NT2/D1 (cell line): ENCODE data around the gene DNM3.
A peak's percentile ranks its signal among the peaks of the same experiment; 100 is the strongest.

Source experiments
- DNase-seq: peaks from one replicate; pipeline ENCODE4 v3.0.0-alpha.2; 2011; ENCODE audit warnings: low read depth, low spot score
- H3K27me3 ChIP-seq: 2 replicates; pipeline ENCODE4 v1.6.0; 2011; ENCODE audit warnings: mild to moderate bottlenecking; ENCODE audit not compliant: insufficient read length, insufficient read depth
- H3K36me3 ChIP-seq: 2 replicates; pipeline ENCODE4 v1.6.1; 2011; ENCODE audit warnings: mild to moderate bottlenecking, low read length, mixed read lengths; ENCODE audit not compliant: insufficient read depth, insufficient read length
- H3K4me1 ChIP-seq: 2 replicates; pipeline ENCODE4 v1.5.1; 2011; ENCODE audit not compliant: insufficient read depth, insufficient read length
- H3K4me3 ChIP-seq: 2 replicates; pipeline ENCODE4 v1.5.1; 2011; ENCODE audit warnings: low read depth; ENCODE audit not compliant: insufficient read length
- H3K9ac ChIP-seq: 2 replicates; pipeline ENCODE4 v1.6.0; 2011; ENCODE audit warnings: low read depth; ENCODE audit not compliant: insufficient read length
- H3K9me3 ChIP-seq: 2 replicates; pipeline ENCODE4 v1.5.1; 2011; ENCODE audit warnings: mild to moderate bottlenecking, low read length; ENCODE audit not compliant: insufficient read depth
- SUZ12 ChIP-seq: IDR thresholded peaks from 2 replicates; pipeline ENCODE4 v1.6.1; 2011; ENCODE audit not compliant: insufficient read length, insufficient read depth; ENCODE audit errors: extremely low read depth
- YY1 ChIP-seq: IDR thresholded peaks from 2 replicates; pipeline ENCODE4 v1.6.1; 2011; ENCODE audit not compliant: insufficient read length, insufficient read depth
- ZNF274 ChIP-seq: IDR thresholded peaks from 2 replicates; pipeline ENCODE4 v1.6.1; 2011; ENCODE audit warnings: mild to moderate bottlenecking, low read depth, low read length

Gene DNM3

DNA sequence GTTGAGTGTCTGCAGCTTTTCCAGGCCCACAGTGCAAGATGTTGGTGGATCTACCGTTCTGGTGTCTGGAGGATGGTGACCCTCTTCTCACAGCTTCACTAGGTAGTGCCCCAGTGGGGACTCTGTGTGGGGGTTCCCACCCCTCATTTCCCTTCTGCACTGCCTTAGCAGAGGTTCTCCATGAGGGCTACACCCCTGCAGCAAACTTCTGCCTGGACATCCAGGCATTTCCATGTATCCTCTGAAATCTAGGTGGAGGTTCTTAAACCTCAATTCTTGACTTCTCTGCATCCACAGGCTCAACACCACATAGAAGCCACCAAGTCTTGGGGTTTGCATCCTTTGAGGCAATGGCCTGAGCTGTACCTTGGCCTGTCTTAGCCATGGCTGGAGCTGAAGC lies 14.3 kb upstream of the DNM3 start:
- no peak overlapping the region for H3K4me3 ChIP-seq
- H3K9ac ChIP-seq: no peak overlapping the region
- no peak for TF ChIP-seq YY1
- no peak for TF ChIP-seq SUZ12
- no peak for TF ChIP-seq ZNF274
- no peaks in the 10 kb centered on the region for H3K4me1 ChIP-seq
- H3K9me3 ChIP-seq: peaks cover 45% of the 10 kb centered on the region
- H3K27me3 ChIP-seq: no peaks in the 10 kb centered on the region
- H3K36me3 ChIP-seq: no peaks in the 10 kb centered on the region
- DNase-seq: no peak

DNA sequence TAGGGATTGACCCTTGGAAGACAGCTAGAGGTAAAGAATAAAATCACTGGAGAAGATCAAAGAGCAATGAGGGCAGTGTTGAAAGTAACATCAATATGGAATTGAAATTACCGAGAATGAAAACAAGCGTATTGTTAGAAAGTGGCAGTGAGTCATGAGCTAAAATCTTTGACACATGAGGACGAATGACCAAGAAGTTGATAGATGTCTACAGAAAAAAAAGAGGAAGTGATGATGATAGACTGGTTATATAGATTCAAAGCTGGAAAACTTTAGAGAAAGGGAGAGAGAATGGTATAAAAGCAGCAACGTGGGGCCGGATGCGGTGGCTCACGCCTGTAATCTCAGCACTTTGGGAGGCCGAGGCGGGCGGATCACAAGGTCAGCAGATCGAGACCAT lies 12.5 kb upstream of the DNM3 start:
- TF ChIP-seq YY1 (no peak), ZNF274 (no peak), SUZ12 (no peak)
- no peak for DNase-seq
- H3K4me1 ChIP-seq: no peaks in the 10 kb centered on the region
- H3K4me3 ChIP-seq: no peak overlapping the region
- no peaks in the 10 kb centered on the region for H3K36me3 ChIP-seq
- H3K27me3 ChIP-seq: no peaks in the 10 kb centered on the region
- H3K9ac ChIP-seq: no peak overlapping the region
- H3K9me3 ChIP-seq: peaks cover 45% of the 10 kb centered on the region

DNA sequence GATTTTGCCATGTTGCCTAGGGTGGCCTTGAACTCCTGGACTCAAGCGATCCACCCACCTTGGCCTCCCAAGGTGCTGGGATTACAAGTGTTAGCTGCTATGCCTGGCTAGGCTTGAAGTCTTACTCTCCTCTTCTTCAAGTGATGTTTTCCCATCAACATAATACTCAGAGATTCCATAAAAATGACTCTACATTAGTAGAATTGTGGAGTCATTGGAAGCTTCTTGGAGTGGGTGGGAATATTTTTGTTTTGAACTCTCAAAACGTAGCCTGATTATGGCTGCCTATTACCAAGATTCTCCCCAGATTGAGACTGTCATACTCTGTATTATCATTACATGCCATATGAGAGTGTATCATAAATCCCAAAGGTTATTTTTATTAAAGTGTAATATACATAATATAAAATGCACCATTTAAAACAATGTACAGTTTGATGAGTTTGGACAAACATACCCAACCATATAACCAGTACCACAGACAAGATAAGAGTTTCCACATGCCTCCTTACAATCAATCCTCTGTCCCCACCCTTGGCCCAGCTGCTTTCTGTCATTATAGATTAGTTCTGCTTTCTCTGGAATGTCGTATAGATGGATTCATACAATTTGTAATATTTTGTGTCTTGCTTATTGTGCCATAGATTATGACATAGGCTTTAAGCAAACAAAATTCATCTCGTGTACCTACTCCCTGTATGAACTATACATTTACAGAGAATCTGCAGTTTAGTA lies 8.0 kb upstream of the DNM3 start:
- TF ChIP-seq ZNF274 (no peak), YY1 (no peak), SUZ12 (no peak)
- H3K4me1 ChIP-seq: no peaks in the 10 kb centered on the region
- H3K4me3 ChIP-seq: no peak overlapping the region
- no peaks in the 10 kb centered on the region for H3K36me3 ChIP-seq
- H3K27me3 ChIP-seq: no peaks in the 10 kb centered on the region
- peaks cover 6% of the 10 kb centered on the region for H3K9me3 ChIP-seq
- no peak for DNase-seq
- H3K9ac ChIP-seq: no peak overlapping the region

DNA sequence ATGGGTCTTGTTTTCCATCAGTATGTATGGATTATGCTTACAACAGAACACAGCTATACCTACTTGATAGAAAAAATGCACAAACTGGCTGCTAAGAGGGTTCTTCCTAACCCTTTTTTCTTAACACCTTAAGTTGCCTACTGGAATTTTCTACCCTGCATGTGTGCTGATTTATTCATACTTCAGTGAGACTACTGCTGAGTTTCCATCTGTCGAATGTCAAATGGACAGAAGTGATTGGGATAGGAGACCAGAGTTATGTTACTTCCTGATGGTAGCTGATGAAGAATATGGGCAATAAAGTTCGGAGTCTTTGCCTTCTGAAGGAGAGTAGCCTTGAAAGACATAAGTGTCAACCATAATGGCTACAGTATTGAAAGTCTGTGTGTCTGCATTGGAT lies 6.5 kb upstream of the DNM3 start:
- Histone ChIP-seq H3K4me1 (no peaks in the 10 kb centered on the region), H3K4me3 (no peak overlapping the region), H3K36me3 (no peaks in the 10 kb centered on the region), H3K27me3 (peaks cover 12% of the 10 kb centered on the region), H3K9me3 (no peaks in the 10 kb centered on the region), H3K9ac (no peak overlapping the region)
- TF ChIP-seq YY1 (no peak), ZNF274 (no peak), SUZ12 (no peak)
- no peak for DNase-seq

DNA sequence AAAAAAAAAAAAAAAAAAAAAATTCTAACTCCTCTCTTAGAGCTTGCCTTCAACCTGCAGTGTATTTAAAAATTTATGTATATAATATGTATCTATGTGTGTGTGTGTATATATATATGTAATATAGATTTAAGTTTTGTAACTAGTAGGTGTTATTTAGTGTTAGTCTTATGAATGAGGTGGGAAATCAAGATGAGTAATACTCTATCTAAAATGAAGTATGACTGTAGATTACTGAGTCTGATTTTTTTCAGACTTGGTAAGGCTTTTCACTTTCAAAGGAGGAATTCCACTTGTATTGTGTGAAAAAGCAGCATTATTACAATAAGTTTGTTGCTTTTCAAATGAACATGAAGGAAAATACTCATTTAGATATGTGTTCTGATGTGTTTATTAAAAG lies 5.4 kb upstream of the DNM3 start:
- DNase-seq: no peak
- Histone ChIP-seq H3K27me3 (peaks cover 22% of the 10 kb centered on the region), H3K4me3 (no peak overlapping the region), H3K4me1 (no peaks in the 10 kb centered on the region), H3K36me3 (no peaks in the 10 kb centered on the region), H3K9ac (no peak overlapping the region), H3K9me3 (no peaks in the 10 kb centered on the region)
- TF ChIP-seq ZNF274: no peak
- no peak for TF ChIP-seq SUZ12
- TF ChIP-seq YY1: no peak

DNA sequence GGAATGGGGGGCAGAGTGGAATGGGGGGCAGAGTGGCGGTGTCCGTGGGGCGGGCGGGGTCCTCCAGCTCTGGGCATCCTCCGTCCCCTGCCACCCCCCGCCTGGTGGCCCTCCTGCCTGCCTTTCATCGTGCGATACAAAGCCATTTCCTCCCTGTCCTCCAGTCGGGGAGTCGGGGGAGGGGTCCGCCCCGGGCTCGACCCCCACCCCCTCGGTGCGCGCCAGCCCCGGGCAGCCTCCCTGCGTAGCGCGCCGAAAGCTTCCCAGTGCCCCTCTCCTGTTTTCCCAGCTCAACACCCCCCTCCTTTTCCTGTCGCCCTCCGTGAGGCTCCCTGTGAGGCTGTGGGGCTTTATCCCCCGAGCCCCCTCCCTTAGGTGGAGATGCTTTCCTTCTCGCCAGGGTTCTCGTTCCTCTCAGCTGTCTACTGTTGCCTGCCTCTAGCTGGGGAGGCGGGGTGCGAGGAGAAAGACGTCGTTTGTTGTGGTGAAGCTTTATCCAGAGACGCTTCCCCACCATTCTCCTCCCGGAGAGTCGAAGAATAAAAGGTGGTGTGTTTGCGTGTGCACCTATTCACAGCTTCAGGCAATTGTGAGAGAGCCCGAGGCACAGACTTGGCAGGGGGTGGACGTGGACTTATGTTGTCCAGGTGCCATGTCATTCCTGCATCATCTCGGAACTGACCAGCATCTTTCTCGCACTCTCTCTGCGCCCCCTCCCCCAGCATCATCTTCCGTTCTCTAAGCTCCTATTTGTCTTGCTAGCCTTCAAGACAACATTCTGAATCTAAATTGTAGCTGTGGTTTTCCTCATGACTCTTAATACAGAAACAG lies 848 bp downstream of the DNM3 start:
- no peaks in the 10 kb centered on the region for H3K9me3 ChIP-seq
- no peak for TF ChIP-seq ZNF274
- no peak for DNase-seq
- H3K4me3 ChIP-seq: peak overlapping the region; percentile 75
- no peaks in the 10 kb centered on the region for H3K4me1 ChIP-seq
- H3K9ac ChIP-seq: peak overlapping the region; percentile 80
- H3K36me3 ChIP-seq: no peaks in the 10 kb centered on the region
- H3K27me3 ChIP-seq: peaks cover 54% of the 10 kb centered on the region

DNA sequence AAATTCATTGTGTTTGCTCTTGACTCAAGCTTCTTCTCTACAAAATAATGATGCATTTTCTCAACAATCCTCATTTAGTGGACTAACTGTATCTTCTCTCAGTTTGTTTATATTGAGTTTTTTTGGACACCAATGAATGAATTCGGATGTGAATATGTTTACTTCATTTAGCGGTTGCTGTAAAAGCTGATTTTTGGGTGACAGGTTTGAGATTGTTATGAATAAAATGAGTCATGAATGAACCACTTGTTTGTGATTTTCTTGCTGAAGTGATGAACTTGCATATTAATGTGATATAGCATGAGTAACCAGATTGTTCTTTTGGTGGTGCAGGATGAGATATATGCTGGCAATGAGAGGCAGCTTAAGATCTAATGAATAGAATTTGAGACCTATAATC lies 3.1 kb downstream of the DNM3 start:
- Histone ChIP-seq H3K36me3 (no peaks in the 10 kb centered on the region), H3K9me3 (no peaks in the 10 kb centered on the region), H3K9ac (no peak overlapping the region), H3K4me1 (no peaks in the 10 kb centered on the region), H3K27me3 (peaks cover 47% of the 10 kb centered on the region), H3K4me3 (no peak overlapping the region)
- DNase-seq: no peak
- TF ChIP-seq ZNF274 (no peak), YY1 (no peak), SUZ12 (no peak)
